Bladder microvascular endothelial cell (primary cell): ENCODE data around the gene PCSK1. TPM values are rescaled to one million over a fixed set of nuclear protein-coding genes. Genes with fewer than 3 reads are reported as not detected.

ENCODE experiments used
- total RNA-seq: library from RNA; depleted of rRNA; stranded (reverse); fragments of >200 nt; gene quantifications from 2 replicates; pipeline ENCODE4 v1.2.3, GENCODE V29; 2014

Gene PCSK1
- 0.81 and 2.8 TPM in 2 replicates for total RNA-seq

GRCh38 chr5:96433066-96433447 lies at the start of gene PCSK1:
Gene PCSK1 (minus strand): TSS chr5:96433248. CDS start chr5:96433042, 206 bp downstream.

Other genes with a start within 250 kb of the PCSK1 start
- 76.4 and 102 TPM in 2 replicates for gene CAST, start 229.1 kb upstream of the PCSK1 start, total RNA-seq